ENCODE results near the gene DOLPP1. TPM values are rescaled to one million over a fixed set of nuclear protein-coding genes. Genes with fewer than 3 reads are reported as not detected.

DOLPP1 gene
- total and polyA plus RNA-seq, 2 of the 8 experiments (the other 6 are each of a cell fraction or from before 2014, with no cell fraction given), result 36.0 to 45.3 TPM

- TF ChIP-seq CTCF (IDR thresholded peaks at IDR 0.05; ENCODE audit: control extremely low read depth in 1 of 3, insufficient read depth in 1 of 3, low read depth in 1 of 3, low read length in 3 of 3) (no peak), ZNF274 (IDR thresholded peaks at IDR 0.05; ENCODE audit: borderline replicate concordance, extremely low read depth, low read length) (no peak)
Measured at GRCh38 chr9:129108083-129108804, 27.3 kb downstream of the DOLPP1 start (continued).

All from H1 (cell line).